KBM-7 (cell line): ENCODE measurements around the gene POLR2L.
A peak's percentile ranks its signal among the peaks of the same experiment; 100 is the strongest.

ENCODE experiments used
- DNase-seq: peaks from one replicate; pipeline ENCODE4 v3.0.0-alpha.2; 2015
- in situ Hi-C: fragments of 300-500 bp; cut with MboI; formaldehyde crosslinking; loops from 2 replicates; pipeline ENCODE4 v1.14.3; 2020; ENCODE audit warnings: low sequenced_read_pairs, low pct_unique_long_range_greater_than_20kb, mixed read lengths

Gene POLR2L

DNA sequence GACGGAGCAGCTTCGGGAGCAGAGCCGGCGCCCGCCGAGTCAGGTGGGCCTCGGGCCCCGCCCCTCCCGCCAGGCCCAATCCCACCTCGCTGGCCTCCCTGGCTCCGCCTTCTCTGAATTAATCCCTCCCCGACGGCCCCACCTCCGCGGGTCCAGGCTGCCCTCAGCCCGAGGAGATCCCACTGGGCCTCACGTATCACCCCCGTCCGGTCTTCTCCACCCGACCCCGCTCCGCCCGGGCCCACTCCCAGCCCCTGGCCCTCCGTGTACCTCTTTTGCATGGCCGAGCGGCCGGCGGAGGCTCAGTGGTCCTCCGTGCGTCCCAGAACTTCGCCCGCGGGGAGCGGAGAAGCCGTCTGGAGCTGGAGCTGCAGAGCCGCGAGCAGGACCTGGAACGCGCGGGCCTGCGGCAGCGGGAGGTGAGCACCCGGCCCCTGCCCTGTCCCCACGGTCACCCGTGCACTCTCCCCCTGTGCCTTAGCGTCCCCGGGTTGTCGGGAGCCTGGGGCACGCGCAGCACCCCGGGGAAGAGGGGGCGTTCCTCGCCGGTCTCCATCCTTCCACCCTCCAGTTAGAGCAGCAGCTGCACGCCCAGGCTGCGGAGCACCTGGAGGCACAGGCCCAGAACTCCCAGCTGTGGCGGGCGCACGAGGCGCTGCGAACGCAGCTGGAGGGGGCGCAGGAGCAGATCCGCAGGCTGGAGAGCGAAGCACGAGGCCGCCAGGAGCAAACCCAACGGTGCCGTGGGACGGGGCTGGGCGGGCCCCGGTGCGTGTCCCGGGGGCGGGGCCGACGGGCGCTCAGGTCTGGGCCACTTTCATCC is 11.8 kb downstream of the POLR2L start:
- no peak for DNase-seq
- in situ Hi-C loops: no loop called here

DNA sequence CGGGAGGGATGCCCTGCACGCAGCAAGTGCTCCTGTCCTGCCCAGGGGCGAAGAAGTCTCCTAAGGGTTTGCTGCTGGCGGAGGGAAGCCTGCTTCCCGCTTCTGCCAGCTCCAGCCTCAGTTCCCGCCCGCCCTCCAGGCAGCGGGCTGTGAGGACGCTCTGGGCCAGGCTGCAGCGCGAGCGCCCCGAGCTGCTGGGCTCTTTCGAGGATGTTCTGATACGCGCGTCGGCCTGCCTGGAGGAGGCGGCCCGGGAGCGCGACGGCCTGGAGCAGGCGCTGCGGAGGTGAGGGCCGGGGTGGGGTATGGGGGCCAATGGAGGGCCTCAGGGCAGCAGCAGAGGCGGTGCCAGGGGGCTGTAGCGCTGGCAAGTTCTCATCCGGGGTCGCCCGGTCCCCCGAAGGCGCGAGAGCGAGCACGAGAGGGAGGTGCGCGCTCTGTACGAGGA is 12.5 kb downstream of the POLR2L start:
- in situ Hi-C loops: no loop called here

DNA sequence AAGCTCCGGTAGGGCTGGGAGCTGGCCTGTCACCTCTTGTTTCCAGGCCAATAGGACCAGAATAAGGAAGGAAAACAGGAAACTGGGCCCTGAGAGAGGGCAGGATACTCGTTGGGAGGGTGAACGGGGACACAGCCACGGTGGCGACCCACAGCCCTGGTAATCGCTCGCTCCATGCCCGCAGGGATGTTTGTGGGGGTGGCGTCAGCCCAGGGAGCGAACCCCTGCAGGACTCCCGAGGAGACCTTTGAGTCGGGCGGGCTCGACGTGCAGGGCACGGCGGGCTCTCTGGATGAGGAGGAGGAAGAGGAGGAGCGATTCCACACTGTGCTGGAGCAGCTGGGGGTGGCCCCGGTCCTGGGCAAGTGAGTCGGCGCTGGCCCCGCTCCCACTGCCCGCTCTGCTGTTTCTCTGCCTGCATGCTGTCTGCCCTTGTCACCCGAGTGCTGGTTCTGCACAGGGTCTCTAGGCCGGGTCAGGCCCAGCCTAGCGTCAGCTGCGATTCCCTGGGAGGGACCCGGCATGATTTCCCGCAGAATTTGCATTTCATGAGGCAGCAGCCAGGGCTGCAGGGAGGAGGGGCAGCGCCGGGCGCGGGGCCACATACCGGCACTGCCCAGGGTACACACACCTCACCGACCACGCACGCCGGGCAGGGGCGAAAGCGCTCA is 13.0 kb downstream of the POLR2L start:
- in situ Hi-C loops: no loop called here
- no peak for DNase-seq

More for the DNA sequence above, 12.5 kb downstream of the POLR2L start:
- DNase-seq: no peak

DNA sequence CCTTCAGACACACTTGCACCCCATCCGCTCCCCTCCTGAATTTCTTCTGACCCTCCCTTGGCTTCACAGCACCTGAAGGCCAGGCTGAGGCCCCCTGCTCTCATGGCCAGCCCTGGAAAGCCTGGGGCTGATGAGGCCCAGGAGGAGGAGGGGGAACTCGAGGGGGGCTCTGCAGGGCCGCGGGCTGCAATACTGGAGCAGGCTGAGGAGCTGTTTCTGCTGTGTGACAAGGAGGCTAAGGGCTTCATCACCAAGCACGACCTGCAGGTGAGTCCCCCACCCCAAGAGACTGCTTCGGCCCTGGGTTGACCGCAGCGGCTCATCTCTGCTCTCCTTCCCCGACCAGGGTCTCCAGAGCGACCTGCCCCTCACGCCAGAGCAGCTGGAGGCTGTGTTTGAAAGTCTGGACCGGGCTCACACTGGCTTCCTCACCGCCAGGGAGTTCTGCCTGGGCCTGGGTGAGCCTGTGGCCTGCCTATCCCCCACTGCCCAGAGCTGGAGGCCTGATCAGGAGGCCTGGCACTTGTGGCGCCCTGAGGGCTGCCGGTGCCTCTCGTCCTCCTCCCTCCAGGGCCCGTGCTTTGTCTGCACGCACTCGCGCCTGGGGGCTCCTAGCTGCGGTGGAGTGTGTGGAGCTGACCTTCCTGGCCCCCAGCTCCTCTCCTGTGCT is 13.7 kb downstream of the POLR2L start:
- DNase-seq: peak; percentile 62
- in situ Hi-C loops: no loop called here

DNA sequence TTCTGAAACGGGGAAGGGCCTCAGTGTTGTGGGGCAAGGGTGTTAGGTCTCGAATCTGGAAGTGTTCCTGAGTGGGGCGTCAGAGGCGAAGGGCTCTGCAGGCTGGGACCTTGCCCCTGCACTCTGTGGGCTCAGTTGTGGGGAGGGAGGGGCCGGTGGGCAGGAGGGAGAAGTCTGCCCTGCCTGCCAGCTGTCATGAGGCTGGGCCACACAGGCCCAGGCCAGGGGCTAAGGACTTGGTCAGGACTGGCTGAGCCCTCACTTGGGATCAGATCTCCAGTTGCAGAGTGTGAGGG is 14.5 kb downstream of the POLR2L start, which contains the start of gene CRACR2B:
Gene CRACR2B (plus strand): TSS at position 23 of the 296 bp plus-strand sequence. CDS start 689 bp downstream, outside the sequence.
- in situ Hi-C loops: no loop called here

DNA sequence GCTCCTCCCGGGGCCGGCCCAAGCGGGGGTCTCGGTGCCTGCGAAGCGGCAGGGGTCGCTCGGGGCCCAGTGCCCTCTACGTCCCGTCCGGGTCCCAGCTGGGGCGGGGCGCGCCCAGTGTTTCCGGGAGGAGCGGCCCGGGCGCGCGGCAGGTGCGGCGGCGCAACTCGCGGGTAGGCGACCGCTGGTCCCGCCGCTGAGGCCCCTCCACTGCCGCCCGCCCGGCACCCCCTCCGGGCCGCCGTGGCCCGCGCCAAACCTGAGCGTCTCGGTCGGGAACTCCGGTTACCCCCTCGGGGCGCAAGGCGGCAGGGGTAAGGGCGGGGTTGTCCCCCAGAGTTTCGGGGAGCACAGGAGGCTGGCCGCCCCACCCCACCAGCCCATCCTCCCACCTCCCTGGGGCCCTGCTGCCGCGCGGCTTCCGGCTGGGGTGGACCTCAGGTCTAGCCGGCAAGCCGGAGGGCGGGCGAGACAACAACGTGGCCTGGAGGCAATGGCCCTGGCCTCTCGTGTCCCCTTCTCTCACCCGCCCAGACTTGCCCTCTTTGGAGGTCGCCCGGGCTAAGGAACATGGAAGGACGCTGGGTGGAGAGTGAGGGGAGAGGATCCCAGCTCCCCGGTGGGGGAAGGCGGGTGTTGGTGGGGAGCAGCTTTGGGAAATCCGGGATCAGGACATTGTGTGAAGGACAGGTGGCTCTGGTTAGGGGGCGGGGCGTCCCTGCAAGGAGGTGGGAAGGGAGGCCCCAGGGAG is 15.0 kb downstream of the POLR2L start:
- no peak for DNase-seq
- in situ Hi-C loops: no loop called here

More for the DNA sequence above, 14.5 kb downstream of the POLR2L start, which contains the start of gene CRACR2B:
- no peak for DNase-seq

DNA sequence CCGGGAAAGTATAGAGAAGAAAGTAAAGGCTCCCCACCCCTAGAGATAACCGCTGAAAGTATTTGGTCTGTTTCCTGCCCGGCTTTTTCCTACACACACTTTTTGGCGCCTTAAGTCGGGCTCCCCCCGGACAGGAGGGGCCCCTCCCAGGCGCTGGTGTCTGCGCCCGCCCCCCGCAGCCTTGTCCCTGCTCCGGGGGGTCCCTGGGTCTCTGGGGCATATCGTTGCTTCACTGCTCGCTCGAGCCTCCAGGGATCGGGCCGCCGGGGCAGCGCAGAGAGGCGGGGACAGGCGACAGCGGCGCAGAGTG is 15.5 kb downstream of the POLR2L start:
- in situ Hi-C loops: no loop called here
- DNase-seq: no peak

DNA sequence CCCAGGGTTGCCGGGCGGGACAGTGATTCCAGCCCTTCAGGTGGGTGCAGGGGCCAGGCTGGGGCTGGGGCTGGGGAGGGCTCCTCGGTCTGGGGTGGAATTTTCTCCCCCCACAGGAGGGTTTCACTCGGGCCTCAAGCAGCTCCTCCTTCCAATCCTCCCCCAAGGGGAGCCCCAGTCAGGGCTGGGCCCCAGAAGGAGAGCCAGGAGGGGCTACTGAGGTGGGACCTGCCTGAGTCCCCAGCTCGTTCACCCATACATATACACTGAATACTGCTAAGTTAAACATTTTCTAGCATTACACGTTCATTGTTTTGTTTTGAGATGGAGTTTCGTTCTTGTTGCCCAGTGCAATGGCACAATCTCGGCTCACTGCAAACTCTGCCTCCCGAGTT is 16.1 kb downstream of the POLR2L start:
- DNase-seq: no peak
- in situ Hi-C loops: no loop called here

DNA sequence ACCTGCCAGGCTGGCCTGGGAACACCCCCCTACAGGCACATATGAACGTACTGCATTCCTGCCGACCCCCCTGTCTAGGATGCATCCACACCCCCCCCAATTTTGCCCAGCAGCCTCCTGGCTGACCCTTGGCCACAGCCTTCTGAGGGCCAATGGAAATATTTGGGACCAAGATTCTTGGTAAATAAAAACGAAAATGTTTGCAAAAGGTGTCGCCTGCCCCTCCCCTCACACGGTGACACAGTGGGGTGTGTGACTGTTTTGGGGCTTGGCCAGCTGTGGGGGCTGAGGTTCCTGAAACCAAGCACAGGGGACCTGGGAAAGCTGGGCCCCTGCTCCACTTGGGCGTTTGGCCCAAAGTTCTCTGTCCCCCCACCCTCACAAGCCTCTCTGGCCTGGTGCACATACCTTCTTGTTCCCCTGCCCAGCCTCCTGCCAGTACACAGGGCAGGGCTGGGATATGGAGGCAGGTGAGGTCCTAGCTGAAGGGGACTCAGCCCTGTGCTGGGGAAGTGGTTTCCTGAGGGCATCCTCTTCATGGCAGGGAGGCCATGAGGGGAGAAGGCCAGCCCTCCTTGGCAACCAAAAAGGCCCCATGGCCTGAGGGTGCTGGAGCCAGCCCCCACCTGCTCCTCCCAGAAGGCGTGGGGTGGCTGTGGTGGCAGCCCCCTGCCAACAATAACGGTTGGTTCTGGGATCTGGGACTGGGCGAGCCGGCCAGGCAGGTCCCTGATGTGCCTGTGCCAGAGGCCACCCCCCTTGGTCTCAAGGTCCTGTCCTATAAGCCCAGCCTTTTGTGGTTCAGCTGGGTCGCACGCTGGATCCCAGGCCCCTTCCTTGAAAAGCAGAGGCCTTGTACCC is 16.7 kb downstream of the POLR2L start:
- DNase-seq: no peak
- in situ Hi-C loops: no loop called here

DNA sequence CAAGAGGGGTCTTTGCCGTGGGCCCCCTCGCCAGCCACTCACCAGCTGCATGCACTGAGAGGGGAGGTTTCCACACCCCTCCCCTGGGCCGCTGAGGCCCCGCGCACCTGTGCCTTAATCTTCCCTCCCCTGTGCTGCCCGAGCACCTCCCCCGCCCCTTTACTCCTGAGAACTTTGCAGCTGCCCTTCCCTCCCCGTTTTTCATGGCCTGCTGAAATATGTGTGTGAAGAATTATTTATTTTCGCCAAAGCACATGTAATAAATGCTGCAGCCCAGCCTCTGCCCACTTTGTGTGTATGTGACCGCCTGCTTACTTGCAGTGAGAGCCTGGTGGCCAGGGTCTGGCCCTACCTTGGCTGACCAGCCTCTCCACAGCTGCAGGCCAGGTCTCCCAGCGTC is 17.4 kb downstream of the POLR2L start:
- in situ Hi-C loops: no loop called here
- no peak for DNase-seq

DNA sequence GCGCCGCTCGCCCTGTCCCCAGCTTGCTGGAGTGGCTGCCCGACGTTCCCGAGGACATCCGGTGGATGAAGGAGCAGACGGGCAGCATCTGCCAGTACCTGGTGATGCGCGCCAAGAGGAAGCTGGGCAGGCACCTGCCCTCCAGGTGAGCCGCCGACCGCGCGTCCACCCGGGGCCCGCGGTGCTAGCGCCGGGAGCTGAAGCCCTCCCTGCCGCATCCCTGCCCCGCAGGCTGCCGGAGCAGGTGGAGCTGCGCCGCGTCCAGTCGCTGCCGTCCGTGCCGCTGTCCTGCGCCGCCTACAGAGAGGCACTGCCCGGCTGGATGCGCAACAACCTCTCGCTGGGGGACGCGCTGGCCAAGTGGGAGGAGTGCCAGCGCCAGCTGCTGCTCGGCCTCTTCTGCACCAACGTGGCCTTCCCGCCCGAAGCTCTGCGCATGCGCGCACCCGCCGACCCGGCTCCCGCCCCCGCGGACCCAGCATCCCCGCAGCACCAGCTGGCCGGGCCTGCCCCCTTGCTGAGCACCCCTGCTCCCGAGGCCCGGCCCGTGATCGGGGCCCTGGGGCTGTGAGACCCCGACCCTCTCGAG is 17.9 kb downstream of the POLR2L start:
- in situ Hi-C loops: no loop called here
- no peak for DNase-seq

DNA sequence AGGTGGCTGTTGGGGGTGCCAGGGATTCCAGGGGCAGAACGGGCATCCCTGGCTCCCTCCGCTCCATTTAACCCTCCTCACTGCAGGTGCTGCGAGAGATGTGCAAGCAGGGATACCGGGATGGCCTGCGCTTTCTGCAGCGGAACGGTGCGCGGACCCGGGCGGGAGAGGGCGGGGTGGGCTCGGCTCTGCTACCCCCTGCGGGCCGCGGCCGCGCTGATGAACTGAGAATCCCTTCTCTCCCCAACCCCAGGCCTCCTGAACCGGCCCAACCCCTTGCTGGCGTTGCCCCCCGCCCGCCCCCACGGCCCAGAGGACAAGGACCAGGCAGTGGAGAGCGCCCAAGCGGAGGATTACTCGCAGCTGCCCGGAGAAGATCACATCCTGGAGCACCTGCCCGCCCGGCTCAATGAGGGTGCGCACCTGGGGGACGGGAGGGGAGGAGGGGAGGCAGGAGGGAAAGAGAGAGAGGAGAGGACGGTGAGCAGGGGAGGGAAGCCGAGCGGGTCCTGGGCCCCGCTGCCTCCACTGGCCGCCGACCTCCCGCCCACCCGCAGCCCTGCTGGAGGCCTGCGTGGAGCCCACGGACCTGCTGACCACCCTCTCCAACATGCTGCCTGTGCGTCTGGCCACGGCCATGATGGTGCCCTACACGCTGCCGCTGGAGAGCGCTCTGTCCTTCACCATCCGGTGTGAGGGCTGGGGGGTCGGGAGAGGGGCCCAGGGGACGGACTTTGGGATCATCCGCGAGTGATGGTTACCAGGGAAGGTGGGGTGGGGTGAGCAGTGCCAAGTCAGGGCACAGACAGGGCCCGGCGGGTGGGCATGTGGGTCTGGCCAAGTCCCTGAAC is 18.7 kb downstream of the POLR2L start:
- in situ Hi-C loops: no loop called here
- DNase-seq: no peak

DNA sequence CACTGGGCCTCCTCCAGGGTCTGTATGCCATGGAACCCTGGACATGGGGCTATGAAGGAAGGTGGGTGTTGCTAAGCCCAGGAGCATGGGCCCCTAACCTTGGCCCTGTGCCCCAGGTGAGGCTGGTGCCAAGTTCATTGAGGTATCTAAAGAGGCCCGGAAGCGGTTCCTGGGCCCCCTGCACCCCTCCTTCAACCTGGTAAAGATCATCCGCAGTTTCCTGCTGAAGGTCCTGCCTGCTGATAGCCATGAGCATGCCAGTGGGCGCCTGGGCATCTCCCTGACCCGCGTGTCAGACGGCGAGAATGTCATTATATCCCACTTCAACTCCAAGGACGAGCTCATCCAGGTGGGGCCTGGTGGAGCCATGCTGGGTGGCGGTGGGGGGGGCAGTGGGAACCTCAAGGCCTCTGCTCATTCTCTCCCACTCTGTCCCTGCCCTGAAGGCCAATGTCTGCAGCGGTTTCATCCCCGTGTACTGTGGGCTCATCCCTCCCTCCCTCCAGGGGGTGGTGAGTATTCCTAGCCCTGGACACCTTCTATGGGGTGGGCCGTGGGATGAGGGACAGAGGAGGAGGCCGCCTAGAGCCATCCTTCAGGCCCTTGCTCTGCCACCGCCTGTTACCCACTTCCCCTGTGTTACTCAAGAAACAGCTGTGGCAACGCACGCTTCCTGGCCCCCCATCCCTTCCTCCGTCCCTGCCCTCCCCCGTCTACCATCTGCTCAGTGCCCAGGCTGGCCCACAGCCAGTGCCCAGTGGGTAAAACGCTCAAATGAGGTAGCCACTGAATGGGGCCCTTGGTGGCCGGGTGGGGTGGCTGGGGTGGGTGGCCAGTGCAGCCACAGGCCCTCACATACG is 20.6 kb downstream of the POLR2L start:
- in situ Hi-C loops: no loop called here
- no peak for DNase-seq

DNA sequence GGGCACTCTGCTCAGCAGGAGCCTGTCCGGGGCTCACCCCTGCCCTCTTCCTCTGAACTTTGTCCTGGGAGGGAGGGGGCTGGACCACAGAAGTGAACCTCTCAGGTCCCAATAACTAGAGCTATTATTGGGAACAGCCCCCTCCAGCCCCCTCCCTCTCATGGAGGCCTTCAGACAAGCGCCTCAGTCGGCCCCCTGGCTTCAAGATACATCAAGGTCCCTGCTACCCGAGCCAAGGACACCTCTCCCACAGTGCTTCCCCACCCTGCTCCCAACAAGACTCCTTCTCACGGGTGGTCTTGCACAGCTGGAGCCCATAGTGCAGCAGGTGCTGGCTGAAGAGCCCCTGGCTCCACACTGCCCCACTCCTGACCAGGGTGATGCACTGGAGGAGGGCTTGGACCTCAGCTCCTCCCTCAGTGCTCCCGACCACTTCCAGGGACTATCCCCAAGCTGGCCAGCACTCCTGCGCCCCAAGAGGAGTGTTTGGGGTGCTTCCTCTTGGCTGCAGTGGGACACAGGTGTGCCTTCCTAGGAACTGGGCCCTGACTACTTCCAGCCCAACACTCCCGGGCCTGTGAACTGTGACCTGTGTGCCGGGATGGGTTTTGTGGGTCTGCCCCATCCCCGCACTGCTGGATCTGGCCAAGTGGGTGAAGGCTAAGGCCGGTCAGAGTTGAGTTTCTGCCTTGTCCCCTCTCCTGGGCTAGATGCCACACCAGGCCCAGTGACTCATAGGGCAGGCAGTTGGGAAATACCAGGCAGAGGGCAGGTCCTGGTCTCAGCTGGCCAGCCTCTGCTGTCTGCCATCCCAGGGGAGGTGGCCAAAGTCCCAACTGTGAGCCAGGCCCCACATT is 21.4 kb downstream of the POLR2L start:
- in situ Hi-C loops: no loop called here
- no peak for DNase-seq

DNA sequence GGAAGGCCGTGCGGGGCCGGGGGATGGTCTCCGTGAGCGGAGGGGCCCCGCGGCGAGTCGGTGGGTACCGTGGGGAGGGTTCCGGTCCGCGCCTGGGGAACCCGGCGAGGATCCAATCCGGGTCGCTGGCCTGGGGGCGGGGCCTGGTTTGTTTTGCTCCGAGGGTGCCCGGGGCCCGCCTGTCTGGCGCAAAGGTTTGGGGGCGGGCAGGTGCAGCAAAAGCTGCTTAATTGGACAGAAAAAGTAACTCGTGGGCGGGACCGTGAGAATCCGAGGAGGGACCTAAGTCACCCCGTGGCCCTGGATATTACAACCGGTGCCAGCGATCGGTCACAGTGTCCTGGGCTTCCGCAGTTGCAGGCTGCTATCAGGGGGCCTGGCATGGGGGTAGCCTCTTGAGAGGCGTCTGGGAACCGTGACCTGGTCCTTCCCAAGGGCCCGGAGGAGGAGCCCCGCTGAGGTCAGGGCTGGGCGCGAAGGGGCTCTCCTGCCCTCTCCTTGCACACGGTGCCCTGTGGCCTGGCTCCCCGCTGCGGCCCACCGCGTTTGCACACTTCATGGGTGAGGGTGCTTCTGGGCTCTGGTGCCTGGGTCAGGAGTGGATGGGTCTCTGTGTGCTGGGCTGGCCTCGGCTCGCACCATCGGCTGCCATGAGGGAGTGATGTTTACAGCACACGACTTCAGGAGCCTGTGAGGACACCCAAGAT is 22.2 kb downstream of the POLR2L start:
- DNase-seq: peak; percentile 89
- in situ Hi-C loops: no loop called here
